OCI-M2 (cell line): Measurements from ENCODE around the gene CA4.

Source experiments
- DNase-seq: peaks from one replicate; lab custom pipeline; 2025; ENCODE audit not compliant: unreplicated experiment; lab: John Stamatoyannopoulos, UW

CA4 gene

DNA sequence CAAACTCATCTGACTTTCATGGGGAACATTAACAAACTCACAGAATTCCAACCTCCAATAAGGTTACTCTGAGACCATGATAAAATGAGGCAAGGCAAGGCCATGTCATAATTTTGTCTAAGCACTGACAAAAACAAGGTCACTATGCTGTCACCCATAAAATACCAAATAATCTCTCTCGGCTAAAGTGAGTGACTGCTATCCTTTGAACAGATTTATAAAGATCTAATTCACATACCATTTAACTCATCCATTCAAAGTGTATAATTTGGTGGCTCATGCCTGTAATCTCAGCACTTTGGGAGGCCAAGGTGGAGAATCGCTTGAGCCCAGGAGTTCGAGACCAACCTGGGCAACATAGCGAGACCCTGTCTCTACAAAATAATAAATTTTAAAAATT, 20.6 kb upstream of the CA4 start:
- DNase-seq = no peak

DNA sequence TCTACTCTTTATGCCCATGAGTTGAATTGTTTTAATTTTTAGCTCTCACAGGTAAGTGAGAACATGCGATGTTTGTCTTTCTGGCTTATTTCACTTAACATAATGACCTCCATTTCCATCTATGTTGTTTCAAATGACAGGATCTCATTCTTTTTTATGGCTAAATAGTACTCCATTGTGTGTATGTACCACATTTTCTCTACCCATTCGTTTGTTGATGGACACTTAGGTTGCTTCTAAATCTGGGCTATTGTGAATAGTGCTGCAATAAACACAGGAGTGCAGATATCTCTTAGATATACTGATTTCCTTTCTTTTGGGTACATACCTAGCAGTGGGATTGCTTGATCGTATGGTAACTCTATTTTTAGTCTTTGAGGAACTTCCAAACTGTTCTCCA, 19.3 kb upstream of the CA4 start:
- no peak for DNase-seq

DNA sequence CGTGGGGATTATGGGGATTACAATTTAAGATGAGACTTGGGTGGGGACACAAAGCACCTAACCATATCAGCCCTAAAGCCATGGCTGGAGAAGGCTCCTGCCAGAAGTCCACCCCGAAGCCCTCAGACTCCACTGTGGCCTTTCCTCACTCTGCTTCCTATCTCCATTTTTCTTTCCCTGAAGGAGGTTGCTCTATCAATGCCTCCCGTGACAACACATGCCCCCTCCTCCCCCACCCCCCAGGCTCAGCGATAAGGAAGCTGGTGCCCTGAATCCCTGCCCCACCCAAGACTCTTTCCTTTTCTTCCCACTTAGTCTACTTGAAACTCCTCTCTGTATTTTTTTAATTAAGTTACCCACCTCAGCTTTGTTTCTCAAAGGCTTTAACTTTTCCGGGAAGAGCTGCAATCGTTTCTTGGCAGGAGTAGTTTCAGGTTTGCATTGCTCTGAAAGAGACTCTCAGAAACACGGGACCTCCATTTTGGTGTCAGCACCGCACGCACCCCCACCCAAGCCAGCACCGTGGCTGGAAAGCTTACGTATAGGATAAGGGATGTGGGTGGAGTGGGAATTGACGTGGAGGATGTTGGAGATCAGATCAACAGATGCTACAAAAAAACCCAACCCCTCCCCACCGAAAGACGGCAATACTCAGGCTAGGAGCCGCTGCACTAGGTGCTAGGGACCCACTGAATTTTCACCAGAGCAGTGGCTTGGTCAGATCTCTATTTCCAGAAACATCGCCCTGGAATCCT, 15.2 kb upstream of the CA4 start:
- DNase-seq = no peak

DNA sequence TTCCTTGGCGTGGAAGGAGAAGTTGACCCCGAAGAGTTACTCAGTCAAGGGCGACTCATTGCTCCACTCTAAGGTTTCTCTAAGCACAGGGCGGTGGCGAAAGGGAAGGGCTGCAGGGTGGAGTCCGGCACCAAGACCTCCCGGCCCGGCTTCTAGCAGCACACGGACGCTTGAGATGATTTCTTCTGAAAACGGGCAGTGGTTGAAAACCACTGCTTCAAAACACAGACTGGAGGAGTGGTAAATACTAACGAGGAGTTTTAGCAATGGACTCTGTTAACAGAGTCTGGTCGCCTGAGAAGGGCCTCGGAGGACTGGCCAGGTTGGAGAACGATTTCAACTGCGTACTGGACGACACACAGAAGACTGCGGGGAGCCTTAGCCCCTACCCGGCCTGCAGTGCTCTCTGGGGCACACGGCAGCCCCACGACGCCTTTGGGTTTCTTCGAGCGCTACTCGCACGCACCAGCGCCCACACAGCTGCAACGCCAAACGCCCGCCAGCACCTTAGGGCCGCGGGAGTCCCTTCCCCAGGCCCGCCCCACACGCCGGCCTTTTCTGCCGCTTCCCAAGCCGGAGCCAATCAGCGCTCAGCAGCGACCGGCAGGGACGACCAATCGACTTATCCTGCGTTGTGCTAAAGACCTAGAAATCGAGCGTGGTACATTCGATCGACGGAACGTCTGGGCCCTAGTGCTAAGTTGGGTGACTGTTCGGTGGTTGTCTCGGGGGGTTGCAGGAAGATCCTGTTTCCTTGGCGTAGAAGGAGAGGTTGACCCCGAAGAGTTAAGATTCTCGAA, 14.4 kb upstream of the CA4 start:
- no peak for DNase-seq

DNA sequence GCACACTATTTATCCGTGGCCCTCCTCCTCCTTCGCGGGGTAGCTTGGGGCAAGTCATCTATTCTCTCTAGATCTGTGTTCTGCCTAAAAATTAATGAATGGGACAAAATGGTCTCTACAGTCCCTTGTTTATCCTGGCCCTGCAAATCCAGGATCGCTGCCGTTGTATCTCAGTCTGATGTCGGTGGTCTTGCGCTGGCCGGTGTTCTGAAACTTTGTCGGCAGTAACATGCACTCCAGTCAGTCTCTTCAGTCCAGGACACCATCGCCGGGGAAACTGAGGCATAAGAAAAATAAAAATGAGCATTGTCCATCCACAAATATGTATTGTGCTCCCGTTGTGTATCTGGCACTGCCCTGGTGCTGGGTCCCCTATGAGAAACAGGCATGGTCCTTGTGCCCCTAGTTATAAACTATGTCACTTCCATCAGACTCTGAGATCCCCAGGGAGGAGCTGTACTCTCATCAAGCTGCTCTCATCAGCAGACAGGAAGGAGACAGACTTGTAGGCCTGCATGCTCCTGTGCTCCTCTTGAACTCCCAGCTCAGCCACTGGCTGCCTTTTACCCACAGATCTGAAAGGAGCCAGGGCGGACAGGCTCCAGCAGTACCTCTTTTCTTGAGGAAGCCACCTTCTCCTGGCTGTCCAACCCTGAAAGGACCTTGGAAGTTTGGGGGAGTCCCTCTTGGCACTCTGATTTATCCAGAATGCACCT, 13.7 kb upstream of the CA4 start:
- DNase-seq = no peak

DNA sequence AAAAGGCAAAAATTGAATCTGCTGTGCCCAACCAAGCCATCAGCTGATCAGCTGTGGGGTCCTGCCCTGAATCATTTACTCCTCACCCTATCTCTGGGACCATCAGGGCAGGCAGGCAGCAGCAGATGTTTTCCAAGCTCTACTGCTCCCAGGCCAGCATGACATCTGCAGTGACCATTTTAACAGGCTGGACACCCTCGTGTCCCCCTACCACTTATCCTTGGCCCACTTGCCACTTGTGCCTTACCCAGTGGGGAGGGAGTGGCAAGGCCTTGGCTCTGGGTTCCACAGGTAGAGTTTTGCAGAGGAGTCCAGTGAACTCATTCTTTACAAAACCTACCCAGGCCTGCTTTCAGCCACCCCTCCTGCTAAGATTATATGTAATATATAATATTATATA, 12.0 kb upstream of the CA4 start:
- DNase-seq = no peak

DNA sequence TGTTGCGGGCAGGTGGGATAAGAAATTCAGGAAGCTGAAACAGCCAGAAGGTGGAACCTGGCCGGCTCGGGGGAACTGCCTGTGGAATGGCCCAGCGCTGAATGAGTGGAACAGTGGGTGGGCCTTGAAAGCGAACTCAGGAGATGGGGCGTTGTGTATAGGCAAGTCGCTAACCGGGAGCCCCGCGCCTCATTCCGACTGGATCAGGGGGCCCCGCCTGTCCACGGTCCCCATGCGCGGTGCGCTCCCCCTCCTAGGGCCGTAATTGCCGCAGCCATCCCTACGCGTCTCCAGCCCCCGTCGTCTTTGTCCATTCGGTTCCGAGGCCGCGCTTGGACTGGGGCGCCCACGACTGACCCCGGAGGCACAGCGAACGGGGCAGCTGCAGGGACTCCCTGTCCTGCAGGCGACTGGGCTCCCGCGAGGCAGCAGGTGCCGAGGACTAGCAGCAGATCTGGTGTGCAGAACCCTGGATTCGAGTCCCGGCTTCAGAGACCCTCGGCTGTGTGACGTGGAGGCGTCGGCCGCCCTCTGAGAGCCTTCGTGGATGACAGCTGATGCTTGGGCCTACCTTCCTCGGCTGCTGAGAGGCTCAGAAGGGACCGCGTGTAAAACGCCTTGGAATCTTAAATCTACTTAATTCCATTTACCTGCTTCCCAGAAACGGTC, 10.9 kb upstream of the CA4 start:
- DNase-seq = no peak

DNA sequence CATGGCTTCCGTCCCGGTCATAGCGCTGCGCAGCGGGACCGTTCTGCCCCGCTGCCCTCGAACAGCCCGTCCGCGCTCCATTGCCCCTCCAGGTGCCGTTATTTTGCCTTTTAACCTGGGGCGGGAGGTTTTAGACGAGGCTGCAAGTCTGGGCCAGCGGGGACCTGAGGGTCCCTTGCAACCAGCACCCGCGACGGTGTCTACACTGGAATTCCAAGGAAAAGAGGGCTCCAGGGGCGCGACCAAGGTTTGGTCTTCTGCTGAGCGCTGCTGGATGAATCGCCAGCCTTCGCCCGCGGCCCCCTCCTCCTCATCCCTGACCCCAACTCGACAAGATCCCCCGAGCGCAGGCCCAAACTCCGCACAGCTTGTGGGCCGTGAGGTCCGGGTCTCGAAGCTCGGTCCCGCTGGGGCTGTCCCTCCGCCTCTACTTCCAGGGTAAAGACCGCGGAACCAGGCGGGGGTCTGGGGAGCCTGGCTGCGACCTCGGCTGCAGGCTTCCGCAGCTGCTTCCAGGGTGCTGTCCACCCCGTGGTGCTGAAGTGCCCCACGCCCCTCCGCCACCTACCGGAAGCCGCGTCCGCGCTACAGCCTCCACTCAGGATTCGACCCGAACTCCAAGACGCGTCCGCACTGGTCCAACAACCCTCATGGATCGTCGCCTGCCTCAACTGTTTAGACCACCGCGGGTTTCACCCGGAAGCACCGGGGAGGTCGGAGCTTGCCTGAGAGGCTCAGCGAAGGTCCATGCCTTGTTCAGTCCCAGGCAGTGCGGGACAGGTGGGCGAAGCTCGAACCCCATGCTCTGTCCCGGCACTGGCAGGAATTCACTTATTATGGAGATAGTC, 10.1 kb upstream of the CA4 start:
- DNase-seq = no peak

DNA sequence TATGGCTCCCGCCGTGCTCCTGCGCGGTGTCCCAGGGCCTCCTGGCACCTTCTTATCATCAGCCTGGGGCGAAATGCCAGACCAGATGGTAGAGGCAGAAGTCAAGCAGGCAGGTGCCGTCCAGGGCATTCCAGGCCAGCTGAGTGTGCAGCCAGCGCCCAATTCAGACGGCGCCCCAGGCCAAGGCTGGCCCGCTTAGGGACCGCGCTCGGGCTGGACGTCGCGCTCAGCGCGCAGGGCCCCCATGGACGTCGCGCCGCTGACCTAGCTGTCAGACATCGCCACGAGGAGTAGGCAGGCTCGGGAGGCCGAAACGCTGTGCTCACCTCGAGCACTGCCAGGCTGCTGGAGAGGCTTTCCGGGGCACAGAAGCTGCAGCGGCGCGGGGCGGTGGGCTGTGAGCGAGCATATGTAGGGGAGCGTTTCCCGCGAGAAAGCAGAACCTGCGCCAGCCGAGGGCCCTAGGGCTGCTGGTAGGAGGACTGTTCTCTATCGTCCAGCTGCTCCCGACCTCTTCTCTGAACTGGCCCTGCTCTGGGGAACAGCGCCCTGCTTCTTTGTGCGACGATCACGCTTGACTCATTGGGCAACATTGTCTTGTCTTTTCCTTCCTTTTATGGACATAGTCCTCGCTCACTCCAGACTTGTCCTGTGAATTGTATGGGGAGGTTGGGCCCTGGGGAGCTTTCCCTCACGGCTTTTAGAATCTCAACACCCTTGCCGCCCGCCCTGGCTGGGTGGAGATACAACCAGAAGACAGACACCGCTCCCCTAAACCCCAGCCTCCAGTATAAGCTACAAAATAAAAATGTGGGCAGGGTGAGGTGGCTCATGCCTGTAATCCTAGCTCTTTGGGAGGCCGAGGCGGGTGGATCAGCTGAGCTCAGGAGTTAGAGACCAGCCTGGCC, 8.4 kb upstream of the CA4 start:
- DNase-seq = no peak

DNA sequence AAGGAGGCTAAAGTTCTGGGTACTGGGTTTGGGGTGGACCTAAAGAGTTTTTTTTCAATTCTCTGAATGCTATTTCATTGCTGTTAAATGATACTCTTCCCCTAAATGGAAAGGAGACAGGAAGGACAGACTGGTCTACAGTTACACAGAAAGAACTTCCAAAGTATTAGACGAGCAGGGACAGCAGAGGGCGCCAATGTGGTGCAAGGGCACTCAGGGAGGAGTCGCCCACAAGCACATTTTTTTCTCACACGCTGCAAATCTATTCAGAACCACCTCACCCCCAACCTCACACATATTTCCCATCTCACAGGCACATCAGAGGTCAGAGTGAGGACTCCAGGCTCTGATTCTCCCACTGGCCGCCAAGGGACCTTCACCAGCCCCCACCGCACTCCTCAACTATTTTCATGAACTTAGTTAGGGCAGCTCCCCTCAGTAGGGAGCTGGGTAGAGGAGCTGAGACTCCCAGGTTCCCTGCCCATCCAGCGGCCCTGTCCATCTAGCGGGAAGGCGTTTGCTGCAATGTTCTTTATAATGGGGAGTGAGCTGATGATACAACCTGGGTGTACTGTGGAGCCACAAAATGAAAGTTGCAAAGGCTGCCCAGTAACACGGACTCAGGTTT, 6.8 kb upstream of the CA4 start:
- peak; percentile 43 for DNase-seq

DNA sequence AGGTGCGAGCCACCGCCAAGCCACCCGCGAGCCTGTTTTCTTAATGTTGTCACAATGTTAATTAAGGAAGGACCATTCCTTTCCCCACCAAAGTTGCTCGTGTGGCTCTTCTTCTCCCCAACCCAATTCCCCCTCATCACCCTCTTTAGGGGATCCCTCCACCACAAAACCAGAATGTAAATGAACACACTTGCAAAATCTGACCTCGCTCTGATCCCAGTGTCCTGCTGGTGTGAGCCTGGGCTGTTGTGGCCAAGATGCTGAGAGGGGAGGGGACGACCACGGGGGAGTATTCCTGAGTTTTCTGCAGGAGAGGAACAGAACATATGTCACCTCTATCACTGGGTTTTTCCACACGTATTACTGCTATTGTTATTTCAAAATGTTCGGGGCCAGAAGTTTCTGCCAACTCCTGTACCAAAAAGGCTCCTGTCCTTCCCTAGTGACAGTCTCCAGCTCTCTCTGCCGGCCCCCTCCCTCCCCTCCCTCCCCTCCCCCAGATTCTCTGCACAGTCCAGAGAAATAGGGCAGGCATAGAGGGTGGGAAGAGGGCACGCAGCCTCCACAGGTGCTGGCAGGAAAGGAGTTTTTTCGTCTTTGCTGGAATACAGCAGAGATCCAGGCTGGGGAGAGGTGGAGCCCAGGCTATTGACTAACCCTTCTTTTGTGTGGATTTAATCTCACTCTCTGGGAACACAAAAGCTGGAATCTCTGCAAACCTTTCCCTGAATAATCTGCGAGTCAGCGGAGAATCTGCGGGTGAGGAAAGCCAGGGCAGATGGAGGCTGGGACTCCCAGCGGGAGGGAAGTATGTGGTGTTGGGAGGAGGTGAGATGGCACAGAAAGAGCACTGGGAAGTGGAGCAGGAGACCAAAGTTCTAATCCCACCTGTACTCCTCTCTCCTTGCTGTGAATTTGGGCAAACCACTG, 4.5 kb upstream of the CA4 start:
- DNase-seq = no peak

DNA sequence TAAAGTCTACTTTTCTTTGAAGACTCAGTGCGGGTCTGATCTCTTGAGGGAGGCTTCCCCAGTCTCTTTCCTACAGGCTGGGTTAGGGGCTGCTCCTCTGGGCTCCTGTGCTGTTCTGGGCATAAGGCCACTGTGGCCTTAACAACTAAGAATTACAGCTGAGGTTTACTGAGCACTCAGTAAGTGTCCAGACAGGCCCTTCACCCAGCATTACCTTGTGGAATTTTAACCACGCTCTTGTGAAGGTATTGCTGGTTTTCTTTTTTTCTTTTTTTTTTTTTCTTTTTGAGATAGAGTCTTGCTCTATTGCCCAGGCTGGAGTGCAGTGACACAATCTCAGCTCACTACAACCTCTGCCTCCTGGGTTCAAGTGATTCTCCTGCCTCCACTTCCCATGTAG, 3.6 kb upstream of the CA4 start:
- DNase-seq = no peak

DNA sequence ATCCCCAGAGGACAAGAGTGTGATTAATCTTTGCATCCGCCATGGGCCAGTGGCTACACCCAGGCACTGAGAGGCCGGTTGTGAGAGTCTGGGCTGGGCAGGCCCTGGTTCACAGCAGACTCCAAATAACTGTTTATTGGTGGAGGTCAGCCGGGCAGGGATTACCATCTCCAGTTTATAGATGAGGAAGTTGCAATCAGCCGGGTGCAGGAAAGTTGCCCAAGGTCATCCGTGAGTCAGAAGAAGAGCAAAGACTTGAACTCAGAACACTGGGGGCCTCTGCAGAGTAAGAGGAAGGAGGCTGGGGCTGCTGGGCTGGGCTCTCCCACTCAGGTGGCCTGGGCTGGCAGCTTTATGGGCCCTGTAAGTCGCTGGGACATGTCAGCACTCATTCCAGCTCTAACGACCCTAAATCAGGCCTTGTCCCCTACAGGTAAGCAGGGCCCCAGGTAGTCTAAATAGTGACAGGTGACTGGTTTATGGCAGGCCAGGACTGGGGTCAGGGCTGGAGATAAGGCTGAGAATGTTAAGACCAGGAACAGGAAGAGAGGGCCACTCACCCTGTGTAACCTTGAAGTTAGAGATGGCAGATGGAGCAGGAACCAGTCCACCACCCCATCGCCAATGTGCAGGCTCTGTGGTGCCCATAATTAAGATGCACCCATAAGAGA, 2.1 kb upstream of the CA4 start:
- DNase-seq = no peak

DNA sequence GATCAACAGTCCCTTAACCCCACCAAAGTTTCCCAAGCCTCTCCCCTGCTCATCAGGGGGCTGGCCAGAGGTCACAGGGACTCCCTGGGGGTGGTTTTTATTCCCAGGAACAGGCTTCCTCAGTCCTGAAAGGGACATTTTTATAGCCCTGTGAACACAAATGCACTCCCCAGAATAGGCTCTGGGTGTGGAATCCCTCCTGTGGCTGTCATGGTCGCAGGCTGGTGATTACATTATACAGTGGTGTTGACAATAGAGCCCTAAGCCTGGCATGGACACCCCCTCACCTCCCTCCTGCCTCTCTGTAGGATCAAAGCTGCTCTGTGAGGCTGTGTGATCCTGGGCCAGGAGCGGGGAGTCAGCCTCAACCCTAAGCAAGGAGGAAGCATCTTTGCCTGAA, 1.4 kb upstream of the CA4 start:
- DNase-seq = no peak

DNA sequence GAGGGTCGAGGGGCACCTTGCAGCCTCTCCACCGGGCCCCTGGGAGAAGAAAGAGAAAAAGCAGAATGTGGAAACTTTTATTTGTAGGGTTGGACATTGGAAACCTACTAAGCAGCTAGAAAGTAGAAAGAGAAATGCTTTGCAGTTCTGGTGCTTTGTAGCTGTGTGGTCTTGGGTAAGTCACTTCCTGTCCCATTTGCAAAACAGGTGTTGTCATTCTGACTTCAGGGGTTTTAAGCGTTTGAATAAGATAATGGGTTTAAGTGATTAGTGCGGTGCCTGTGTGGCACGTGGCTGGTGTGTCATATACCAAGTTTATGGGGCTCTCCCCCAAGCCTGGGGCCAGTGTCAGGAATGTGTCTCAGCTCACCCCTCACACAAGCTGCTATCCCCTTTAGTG, 1.6 kb downstream of the CA4 start:
- DNase-seq = no peak

DNA sequence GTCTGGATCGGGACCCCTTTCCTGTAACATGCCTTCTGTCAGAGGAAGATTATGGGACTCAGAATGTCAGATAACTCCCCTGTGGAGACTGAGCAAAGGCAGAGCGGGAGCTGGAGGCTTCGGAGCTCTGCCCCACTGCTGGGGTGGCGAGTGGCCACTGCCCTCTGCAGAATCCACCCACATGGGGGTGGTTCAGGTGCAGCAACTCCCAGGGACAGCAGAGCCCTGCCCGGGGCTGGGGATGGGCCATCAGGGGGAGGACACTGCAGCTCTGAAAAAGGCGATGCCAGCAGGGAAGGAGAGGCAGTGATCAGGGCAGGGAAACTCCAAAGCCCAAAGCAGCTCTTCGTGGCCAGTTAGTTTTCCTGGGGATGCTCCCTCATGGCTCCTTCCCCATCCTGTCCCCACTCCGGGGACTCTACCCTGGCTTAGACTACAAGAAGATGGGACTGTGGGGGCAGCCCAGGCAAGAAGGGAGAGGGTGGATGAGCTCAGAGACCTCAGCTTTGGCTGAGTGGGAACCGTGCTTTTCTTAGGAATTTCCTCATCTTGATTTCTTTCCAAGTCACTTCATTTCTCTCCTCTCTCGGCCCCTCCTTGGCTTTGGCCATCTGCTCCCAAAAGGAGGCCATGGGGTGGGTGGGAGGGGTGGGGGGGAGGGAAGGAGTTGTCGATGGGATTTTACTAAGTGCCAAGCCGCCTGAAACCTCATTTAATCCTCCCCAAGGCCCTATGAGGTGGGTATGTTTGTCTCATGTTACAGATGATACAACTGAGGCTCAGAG, 4.0 kb downstream of the CA4 start:
- DNase-seq = no peak
